RWPE1 (cell line): Measurements from ENCODE around the gene ACAN.

Experiments used
- CTCF ChIA-PET: fragments of 350-600 bp; sonication (Branson Sonifier 250); formaldehyde crosslinking; extraction: SDS; loops from one replicate; lab custom pipeline; 2021; lab: Yijun Ruan, JAX
- POLR2A ChIA-PET: fragments of 400-600 bp; formaldehyde crosslinking; extraction: SDS; loops from one replicate; lab custom pipeline; 2020; ENCODE audit warnings: antibody characterized with exemption; ENCODE audit not compliant: low non-redundant PET; lab: Yijun Ruan, JAX
- DNase-seq: peaks from one replicate; pipeline ENCODE4 v3.0.0; 2012; ENCODE audit warnings: low spot score
- H3K27ac ChIP-seq: fragments of 450-650 bp; 2 replicates; pipeline ENCODE4 v1.5.1; 2017
- CTCF ChIP-seq: fragments of 450-650 bp; conservative IDR thresholded peaks from 2 replicates; pipeline ENCODE4 v1.5.1; 2017; ENCODE audit warnings: low read depth, mild to moderate bottlenecking

The ACAN gene

GRCh38 chr15:88904624-88905327, 101.5 kb downstream of the ACAN start:
- peak; percentile 99 for TF ChIP-seq CTCF
- peak overlapping the region; percentile 80 for H3K27ac ChIP-seq
- ChIA-PET CTCF (interaction anchor here (0.5 to 1.5 kb wide), 30 partner anchors 10 to 722 kb away, joined by 3 to 27 read pairs (median 4); partner anchors contain the start of gene HAPLN3), POLR2A (interaction anchor here (0.6 kb wide), 1 partner anchor 112 kb away, joined by 3 read pairs; no protein-coding TSS in a partner anchor)
- peak; percentile 78 for DNase-seq

- no peak for TF ChIP-seq CTCF
- POLR2A ChIA-PET: interaction anchor here (0.6 kb wide), 1 partner anchor 112 kb away, joined by 3 read pairs; no protein-coding TSS in a partner anchor
Measured at GRCh38 chr15:88905576-88905975, 102.3 kb downstream of the ACAN start.

GRCh38 chr15:88906130-88906529, 102.9 kb downstream of the ACAN start:
- no peak for TF ChIP-seq CTCF
- no peak for DNase-seq
- ChIA-PET CTCF (interaction anchor here (0.6 kb wide), 1 partner anchor 288 kb away, joined by 5 read pairs; no protein-coding TSS in a partner anchor), POLR2A (no interaction called here)
- H3K27ac ChIP-seq: peak overlapping the region; percentile 80

More at GRCh38 chr15:88905576-88905975, 102.3 kb downstream of the ACAN start:
- CTCF ChIA-PET: interaction anchor here (0.6 to 1.5 kb wide), 12 partner anchors 79 to 431 kb away, joined by 3 to 27 read pairs (median 6); no protein-coding TSS in a partner anchor
- peak overlapping the region; percentile 80 for H3K27ac ChIP-seq
- no peak for DNase-seq

- no peak for DNase-seq
- no peak for TF ChIP-seq CTCF
- CTCF ChIA-PET: interaction anchor here (0.6 kb wide), 1 partner anchor 439 kb away, joined by 3 read pairs; the partner anchor contains the start of genes MRPL46 and MRPS11
- POLR2A ChIA-PET: no interaction called here
- H3K27ac ChIP-seq: peak overlapping the region; percentile 32
Measured at GRCh38 chr15:88906551-88906950, 103.3 kb downstream of the ACAN start.

GRCh38 chr15:88907111-88907510, 103.9 kb downstream of the ACAN start:
- no peak for DNase-seq
- no peak for TF ChIP-seq CTCF
- ChIA-PET CTCF (interaction anchor here (0.6 kb wide), 1 partner anchor 440 kb away, joined by 3 read pairs; the partner anchor contains the start of genes MRPL46 and MRPS11), POLR2A (no interaction called here)
- peak overlapping the region; percentile 32 for H3K27ac ChIP-seq

GRCh38 chr15:88908123-88908522, 104.9 kb downstream of the ACAN start:
- POLR2A ChIA-PET: interaction anchor here (0.5 kb wide), 1 partner anchor 109 kb away, joined by 4 read pairs; no protein-coding TSS in a partner anchor
- H3K27ac ChIP-seq: peak overlapping the region; percentile 32
- TF ChIP-seq CTCF: no peak
- CTCF ChIA-PET: interaction anchor here (0.6 kb wide), 1 partner anchor 211 kb away, joined by 3 read pairs; no protein-coding TSS in a partner anchor
- DNase-seq: no peak
